ENCODE measurements around the gene PXMP2.

DNA sequence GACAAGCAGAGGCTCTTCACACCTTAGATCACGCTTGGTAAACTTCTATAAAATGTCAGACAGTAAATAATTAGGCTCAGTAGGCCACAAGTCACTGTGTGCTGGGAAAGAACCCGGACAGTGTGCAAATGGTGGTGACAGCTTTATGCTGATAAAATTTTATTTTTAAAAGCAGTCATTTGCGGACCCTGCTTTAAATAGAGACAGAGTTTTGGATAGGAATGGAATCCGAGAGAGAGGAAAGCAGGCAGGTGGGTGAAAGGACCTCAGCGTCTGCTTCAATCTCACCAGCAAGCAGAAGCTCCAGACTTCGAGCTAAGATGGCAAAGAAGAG lies 52.9 kb downstream of the PXMP2 start:
- no peak for TF ChIP-seq CTCF (IDR thresholded peaks at IDR 0.05)
- TF ChIP-seq POLR2AphosphoS5 (IDR thresholded peaks at IDR 0.05): no peak
- no peak for TF ChIP-seq POLR2A (IDR thresholded peaks at IDR 0.05)
